HAP-1 (cell line): ENCODE results near the gene LYL1.

Source experiments
- DNase-seq, 2 experiments: peaks; one replicate each; pipeline ENCODE4 v3.0.0-alpha.2; 2016 to 2020; ENCODE audit warnings: low spot score in 2 of 2
- H3K27me3 ChIP-seq: fragments of 250-450 bp; sonication (Bioruptor Pico); 2 replicates; pipeline ENCODE4 v1.5.1; 2020; ENCODE audit warnings: low read depth, mild to moderate bottlenecking, moderate library complexity
- H3K36me3 ChIP-seq: fragments of 250-450 bp; sonication (Bioruptor Pico); replicated peaks from 2 replicates; pipeline ENCODE4 v1.5.1; 2020; ENCODE audit warnings: mild to moderate bottlenecking
- H3K4me1 ChIP-seq: fragments of 250-450 bp; sonication (Bioruptor Pico); 2 replicates; pipeline ENCODE4 v1.5.1; 2020; ENCODE audit warnings: mild to moderate bottlenecking
- H3K4me3 ChIP-seq: fragments of 250-450 bp; sonication (Bioruptor Pico); 2 replicates; pipeline ENCODE4 v1.5.1; 2020; ENCODE audit warnings: mild to moderate bottlenecking, moderate library complexity
- H3K9me3 ChIP-seq: fragments of 250-450 bp; sonication (Bioruptor Pico); 2 replicates; pipeline ENCODE4 v1.5.1; 2020; ENCODE audit warnings: mild to moderate bottlenecking, moderate library complexity
- in situ Hi-C: fragments of 300-500 bp; cut with MboI; formaldehyde crosslinking; loops from 3 replicates; pipeline ENCODE4 v1.14.3; 2020; ENCODE audit warnings: low sequenced_read_pairs, inconsistent platforms, mixed read lengths

The LYL1 gene

DNA sequence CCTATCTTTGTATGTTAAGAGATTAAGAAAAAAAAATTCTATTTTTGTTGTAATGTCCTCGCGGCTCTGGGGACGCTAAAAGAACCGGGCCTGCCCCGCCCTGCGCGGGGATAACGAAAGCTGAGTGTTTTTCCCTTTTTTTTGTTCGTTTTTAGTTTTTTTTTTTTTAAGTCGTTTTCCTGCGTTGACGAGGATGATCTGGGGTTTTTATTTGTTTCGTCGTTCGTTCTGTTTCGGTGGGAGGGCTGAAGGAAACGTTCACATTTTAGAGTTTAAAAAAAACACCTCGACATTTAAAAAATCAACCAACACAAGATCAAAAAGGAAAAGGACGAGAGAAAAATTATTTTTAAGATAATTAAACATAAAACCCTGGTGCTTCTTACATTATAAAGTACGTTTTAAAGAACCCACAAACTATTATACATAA, 5.6 kb downstream of the LYL1 start:
- in situ Hi-C loops: no loop called here
- H3K4me1 ChIP-seq: 0 out of 2 replicates have a peak, but pooled peaks cover 3% of the 10 kb centered on the region
- no peaks in the 10 kb centered on the region for H3K9me3 ChIP-seq
- no peak overlapping the region for H3K4me3 ChIP-seq
- no peaks in the 10 kb centered on the region for H3K36me3 ChIP-seq
- 0 out of 2 replicates have a peak, but pooled peaks cover 3% of the 10 kb centered on the region for H3K27me3 ChIP-seq
- DNase-seq: no peak

DNA sequence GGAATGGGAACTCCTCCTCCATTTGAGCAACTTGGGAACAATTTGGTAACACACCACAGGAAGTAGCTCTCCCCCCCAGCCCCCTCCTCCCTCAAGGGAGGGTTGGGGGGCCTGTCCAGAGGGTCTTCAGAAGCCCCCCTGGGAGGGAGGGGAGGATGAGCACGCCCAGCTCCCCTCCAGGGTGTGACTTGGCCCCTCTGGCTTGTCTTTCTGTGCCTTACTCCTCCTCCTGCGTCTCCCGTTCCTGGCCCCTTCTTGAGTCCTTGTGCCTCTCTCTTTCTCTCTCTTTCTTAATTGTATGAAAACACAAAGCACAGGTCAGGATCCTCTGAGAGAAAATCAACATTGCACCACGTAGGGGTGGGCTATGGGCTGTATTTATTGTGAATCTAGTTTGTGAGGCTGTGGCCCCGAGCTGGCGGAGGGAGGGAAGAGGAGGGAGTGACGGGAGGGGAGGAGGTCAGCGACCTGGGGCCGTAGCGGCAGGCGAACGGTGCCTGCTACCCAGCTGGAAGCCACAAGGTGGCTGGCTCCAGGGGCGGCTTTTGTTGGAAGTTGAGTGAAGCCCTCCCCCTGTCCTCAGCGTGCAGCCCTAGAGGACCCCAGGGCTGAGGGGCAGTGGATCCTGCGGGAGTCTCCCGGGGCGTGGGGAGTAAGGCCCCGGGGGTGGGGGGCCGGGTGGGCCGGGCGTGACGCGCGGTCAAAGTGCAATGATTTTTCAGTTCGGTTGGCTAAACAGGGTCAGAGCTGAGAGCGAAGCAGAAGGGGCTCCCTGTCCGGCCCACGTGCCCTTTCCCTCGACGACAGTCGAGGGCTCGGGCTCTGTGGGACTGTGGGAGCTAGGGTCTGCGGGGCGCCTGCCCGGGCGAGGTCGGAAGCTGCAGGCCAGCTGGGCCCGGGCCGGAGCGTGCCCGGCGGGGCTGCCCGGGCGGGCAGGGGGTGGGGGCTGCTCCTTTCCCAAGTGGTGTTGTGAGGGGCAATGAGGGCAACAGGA, 6.4 kb downstream of the LYL1 start:
- peak in 1 of 2 experiments; percentile 64 for DNase-seq

GRCh38 chr19:13095393-13095784, 7.3 kb downstream of the LYL1 start:
- no peak overlapping the region for H3K4me3 ChIP-seq
- 0 out of 2 replicates have a peak, but pooled peaks cover 3% of the 10 kb centered on the region for H3K27me3 ChIP-seq
- no peak for DNase-seq
- in situ Hi-C loops: no loop called here
- no peaks in the 10 kb centered on the region for H3K36me3 ChIP-seq
- 0 out of 2 replicates have a peak, but pooled peaks cover 3% of the 10 kb centered on the region for H3K4me1 ChIP-seq
- no peaks in the 10 kb centered on the region for H3K9me3 ChIP-seq

More for the DNA sequence above, 6.4 kb downstream of the LYL1 start:
- Histone ChIP-seq H3K4me3 (no peak overlapping the region), H3K36me3 (no peaks in the 10 kb centered on the region), H3K4me1 (0 out of 2 replicates have a peak, but pooled peaks cover 3% of the 10 kb centered on the region), H3K9me3 (no peaks in the 10 kb centered on the region), H3K27me3 (0 out of 2 replicates have a peak, but pooled peaks cover 3% of the 10 kb centered on the region)
- in situ Hi-C loops: no loop called here

DNA sequence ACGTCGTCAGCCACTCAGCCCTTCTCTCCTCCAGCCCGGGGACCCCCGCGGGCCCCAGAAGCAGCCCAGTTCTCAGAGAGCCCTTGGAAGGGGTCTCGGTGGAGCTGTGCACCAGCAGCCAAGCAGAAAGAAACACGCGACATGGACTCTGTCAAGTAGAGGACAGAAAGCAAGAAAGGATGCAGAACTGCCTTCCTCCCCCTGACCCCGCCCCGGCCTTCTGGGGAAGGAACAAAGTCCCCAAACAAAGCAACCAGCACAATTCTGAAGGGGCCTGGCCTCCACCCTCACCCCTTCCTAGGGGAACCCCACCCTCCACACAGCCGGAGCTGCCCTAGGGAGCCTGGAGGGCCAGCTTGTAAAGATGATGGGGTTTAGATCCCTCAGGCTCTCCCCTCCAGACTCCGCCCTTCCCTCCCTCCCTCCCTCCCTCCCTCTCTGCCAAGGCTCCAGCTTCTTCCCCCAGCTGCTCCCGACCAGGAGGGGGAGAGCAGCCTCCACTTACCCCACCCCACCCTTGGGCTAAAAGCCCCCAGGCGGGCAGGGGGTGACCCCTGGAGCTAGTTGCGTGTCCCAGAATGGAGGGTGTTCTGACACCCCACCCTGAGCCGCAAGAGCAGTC, 7.8 kb downstream of the LYL1 start:
- H3K4me1 ChIP-seq: 0 out of 2 replicates have a peak, but pooled peaks cover 3% of the 10 kb centered on the region
- H3K27me3 ChIP-seq: 0 out of 2 replicates have a peak, but pooled peaks cover 3% of the 10 kb centered on the region
- no peaks in the 10 kb centered on the region for H3K9me3 ChIP-seq
- DNase-seq: no peak
- in situ Hi-C loops: loop anchor here (5.0 kb wide), 1 partner anchor 118 kb away; no protein-coding TSS in a partner anchor
- H3K4me3 ChIP-seq: no peak overlapping the region
- no peaks in the 10 kb centered on the region for H3K36me3 ChIP-seq

DNA sequence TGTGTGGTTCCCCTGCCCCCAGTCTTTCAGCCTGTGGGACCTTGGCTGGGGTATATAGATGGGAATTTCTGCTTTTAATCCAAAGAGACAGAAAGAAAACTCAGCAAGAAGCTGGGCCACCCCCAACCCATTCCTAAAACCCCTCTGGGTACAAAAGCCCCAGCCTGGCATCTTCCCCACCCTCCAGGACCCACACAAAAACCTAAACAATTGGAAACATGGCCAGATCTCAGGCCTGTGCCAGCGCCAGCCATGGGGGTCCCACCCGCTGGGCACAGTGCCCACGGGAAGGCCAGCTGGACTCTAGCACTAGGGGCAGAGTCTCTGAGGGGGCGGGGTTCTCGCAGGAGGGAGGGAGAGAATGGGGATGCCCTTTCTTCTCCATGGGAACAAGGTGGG, 8.6 kb downstream of the LYL1 start:
- 0 out of 2 replicates have a peak, but pooled peaks cover 3% of the 10 kb centered on the region for H3K4me1 ChIP-seq
- H3K36me3 ChIP-seq: no peaks in the 10 kb centered on the region
- no peak for DNase-seq
- in situ Hi-C loops: loop anchor here (5.0 kb wide), 1 partner anchor 117 kb away; no protein-coding TSS in a partner anchor
- H3K4me3 ChIP-seq: no peak overlapping the region
- 0 out of 2 replicates have a peak, but pooled peaks cover 3% of the 10 kb centered on the region for H3K27me3 ChIP-seq
- no peaks in the 10 kb centered on the region for H3K9me3 ChIP-seq

DNA sequence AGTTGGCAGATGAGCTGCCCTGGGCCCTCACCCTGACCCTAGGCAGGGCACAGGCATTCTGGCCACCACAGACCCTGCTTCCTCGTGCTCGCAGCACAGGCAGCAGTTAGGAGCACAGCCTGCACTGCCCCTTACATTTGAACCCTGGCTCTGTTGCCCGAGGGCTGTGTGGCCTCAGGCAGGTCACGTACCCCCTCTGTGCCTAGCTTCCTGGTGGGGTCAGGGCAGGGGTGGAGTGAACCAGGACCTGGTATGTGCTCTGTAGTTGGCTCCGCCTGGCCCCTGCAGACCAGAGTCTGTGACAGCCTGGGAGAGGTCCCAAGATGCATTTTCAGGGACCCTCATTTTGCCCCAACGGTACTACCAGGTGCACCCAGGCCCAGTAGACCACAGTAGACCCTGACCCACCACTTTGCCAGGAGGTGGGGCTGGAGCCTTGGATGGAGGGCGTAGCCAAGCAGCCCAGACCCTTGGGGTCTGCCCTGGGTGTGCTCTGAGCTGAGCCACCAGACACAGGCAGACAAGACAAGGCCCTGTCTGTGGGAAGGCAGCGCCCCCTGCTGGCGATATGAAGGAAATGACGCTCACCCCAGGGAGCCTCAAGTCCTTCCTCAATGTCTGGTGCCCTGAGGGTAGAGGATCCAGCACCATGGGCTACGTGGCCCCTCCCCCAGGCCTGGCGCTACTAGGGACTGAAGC, 9.1 kb downstream of the LYL1 start:
- Histone ChIP-seq H3K27me3 (no peaks in the 10 kb centered on the region), H3K4me3 (no peak overlapping the region), H3K4me1 (0 out of 2 replicates have a peak, but pooled peaks cover 3% of the 10 kb centered on the region), H3K36me3 (no peaks in the 10 kb centered on the region), H3K9me3 (no peaks in the 10 kb centered on the region)
- in situ Hi-C loops: loop anchor here (5.0 kb wide), 1 partner anchor 116 kb away; no protein-coding TSS in a partner anchor
- peak; percentile 70 to 88 for DNase-seq

DNA sequence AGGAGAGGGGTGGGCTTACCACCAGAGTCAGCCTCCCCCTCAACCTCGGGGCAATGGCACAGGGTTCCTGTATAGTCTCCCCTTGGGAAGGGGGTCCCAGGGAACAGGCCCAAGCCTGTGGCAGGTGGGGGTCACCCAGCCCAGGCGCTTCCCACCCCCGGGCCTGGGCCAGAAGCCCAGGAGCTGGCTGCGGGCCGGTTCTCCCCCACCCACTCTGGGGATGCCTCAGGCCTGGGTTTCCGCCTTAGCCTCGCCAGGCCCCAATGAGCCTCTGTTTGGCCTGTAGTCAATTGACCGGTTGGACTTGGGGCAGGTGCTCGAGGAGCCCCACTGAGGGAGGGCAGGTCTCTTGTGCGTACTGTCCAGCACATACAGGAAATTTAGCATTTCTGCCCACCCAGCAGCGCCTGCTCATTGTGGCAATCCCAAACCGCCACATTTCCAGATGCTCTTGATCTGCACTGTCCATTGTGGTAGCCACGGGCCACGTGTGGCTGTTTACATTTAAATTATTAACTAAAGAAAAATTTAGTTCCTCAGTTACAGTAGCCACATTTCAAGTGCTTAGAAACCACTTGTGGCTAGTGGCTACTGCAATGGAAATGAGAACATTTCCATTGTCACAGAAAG, 9.9 kb downstream of the LYL1 start:
- H3K36me3 ChIP-seq: no peaks in the 10 kb centered on the region
- no peak for DNase-seq
- no peaks in the 10 kb centered on the region for H3K9me3 ChIP-seq
- H3K27me3 ChIP-seq: no peaks in the 10 kb centered on the region
- 0 out of 2 replicates have a peak, but pooled peaks cover 3% of the 10 kb centered on the region for H3K4me1 ChIP-seq
- in situ Hi-C loops: loop anchor here (5.0 kb wide), 1 partner anchor 115 kb away; no protein-coding TSS in a partner anchor
- no peak overlapping the region for H3K4me3 ChIP-seq

- no peak overlapping the region for H3K4me3 ChIP-seq
- in situ Hi-C loops: loop anchor here (5.0 kb wide), 1 partner anchor 115 kb away; no protein-coding TSS in a partner anchor
- H3K27me3 ChIP-seq: no peaks in the 10 kb centered on the region
- no peak for DNase-seq
- H3K9me3 ChIP-seq: no peaks in the 10 kb centered on the region
- no peaks in the 10 kb centered on the region for H3K36me3 ChIP-seq
- H3K4me1 ChIP-seq: 0 out of 2 replicates have a peak, but pooled peaks cover under 1% of the 10 kb centered on the region
These were observed 10.5 kb downstream of the LYL1 start for GRCh38 chr19:13092158-13092543.

GRCh38 chr19:13091400-13092157, 11.1 kb downstream of the LYL1 start:
- no peaks in the 10 kb centered on the region for H3K27me3 ChIP-seq
- no peaks in the 10 kb centered on the region for H3K4me1 ChIP-seq
- DNase-seq: no peak
- no peaks in the 10 kb centered on the region for H3K36me3 ChIP-seq
- no peaks in the 10 kb centered on the region for H3K9me3 ChIP-seq
- in situ Hi-C loops: loop anchor here (5.0 kb wide), 1 partner anchor 114 kb away; no protein-coding TSS in a partner anchor
- no peak overlapping the region for H3K4me3 ChIP-seq

DNA sequence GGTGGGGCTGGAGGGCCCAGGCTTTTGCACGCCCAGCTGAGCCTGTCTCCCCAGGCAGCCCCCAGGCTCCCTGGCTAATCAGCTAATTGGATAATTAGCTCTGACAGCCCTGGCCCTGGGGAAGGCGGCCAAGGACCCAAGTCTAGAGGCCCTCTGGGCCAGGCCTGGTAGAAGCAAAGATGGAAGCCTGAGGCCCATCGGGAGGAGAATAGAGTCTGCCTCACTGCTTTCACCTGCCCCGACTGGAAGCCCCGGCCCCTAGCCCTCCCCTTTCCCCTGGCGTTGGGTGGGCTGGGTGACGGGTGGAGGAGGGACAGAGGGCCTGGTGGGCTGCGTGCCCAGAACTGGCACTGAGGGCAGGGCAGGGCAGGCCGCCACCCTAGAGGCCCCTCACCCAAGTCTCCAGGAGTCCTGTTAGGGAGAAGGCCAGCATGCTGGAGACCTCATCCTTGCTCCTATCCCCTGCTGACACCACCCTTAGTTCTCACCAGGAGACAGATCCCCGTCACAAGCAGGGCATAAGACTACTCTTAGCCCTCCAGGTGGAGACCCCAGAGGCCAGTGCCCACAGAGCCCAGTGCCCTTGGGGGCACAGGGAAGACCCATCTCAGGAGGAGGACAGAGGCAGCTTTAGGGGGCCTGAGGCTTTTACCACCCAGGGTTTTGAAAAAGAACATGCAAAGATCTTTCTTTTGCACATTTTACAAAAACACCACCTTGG, 12.0 kb downstream of the LYL1 start:
- no peaks in the 10 kb centered on the region for H3K9me3 ChIP-seq
- in situ Hi-C loops: loop anchor here (5.0 kb wide), 1 partner anchor 113 kb away; no protein-coding TSS in a partner anchor
- no peaks in the 10 kb centered on the region for H3K36me3 ChIP-seq
- H3K27me3 ChIP-seq: no peaks in the 10 kb centered on the region
- no peak for DNase-seq
- H3K4me3 ChIP-seq: no peak overlapping the region
- H3K4me1 ChIP-seq: no peaks in the 10 kb centered on the region

- no peak for DNase-seq
- Histone ChIP-seq H3K9me3 (no peaks in the 10 kb centered on the region), H3K36me3 (no peaks in the 10 kb centered on the region), H3K27me3 (no peaks in the 10 kb centered on the region), H3K4me1 (no peaks in the 10 kb centered on the region), H3K4me3 (no peak overlapping the region)
- in situ Hi-C loops: loop anchor here (5.0 kb wide), 1 partner anchor 113 kb away; no protein-coding TSS in a partner anchor
These were observed 12.7 kb downstream of the LYL1 start for GRCh38 chr19:13089857-13090507.
